Peyer's patch (tissue), 4 donors: ENCODE data around the gene BRIP1. TPM values are rescaled to one million over a fixed set of nuclear protein-coding genes. Genes with fewer than 3 reads are reported as not detected.

Source experiments
- DNase-seq, 3 donors: peaks; one replicate each; pipeline ENCODE4 v3.0.0-alpha.2; 2017 to 2019
- H3K27ac ChIP-seq, 4 donors: fragments of 200-600 bp; sonication (generic); one replicate each; pipeline ENCODE4 v1.5.1; 2016 to 2019
- H3K27me3 ChIP-seq, 2 donors: fragments of 200-600 bp; sonication (generic); one replicate each; pipeline ENCODE4 v1.5.1; 2019
- H3K36me3 ChIP-seq, 3 donors: fragments of 200-600 bp; sonication (generic); one replicate each; pipeline ENCODE4 v1.5.1; 2016 to 2019
- H3K4me1 ChIP-seq, 4 donors: fragments of 200-600 bp; sonication (generic); one replicate each; pipeline ENCODE4 v1.5.1; 2016 to 2019
- H3K4me3 ChIP-seq, 4 donors: fragments of 200-600 bp; sonication (generic); 1 replicate in 3 of 4; 2 replicates in 1 of 4; pipeline ENCODE4 v1.5.1; 2016 to 2019; ENCODE audit warnings: mild to moderate bottlenecking in 1 of 4
- H3K9me3 ChIP-seq, 4 donors: fragments of 200-600 bp; sonication (generic); one replicate each; pipeline ENCODE4 v1.5.1; 2016 to 2019; ENCODE audit warnings: mild to moderate bottlenecking in 1 of 4
- POLR2A ChIP-seq, 2 donors: fragments of 450-650 bp; IDR thresholded peaks; one replicate each; pipeline ENCODE4 v1.5.1; 2017; ENCODE audit warnings: antibody characterized with exemption in 2 of 2, mild to moderate bottlenecking in 2 of 2, moderate library complexity in 2 of 2
- total RNA-seq, 4 donors: library from RNA; depleted of rRNA; stranded (reverse); fragments of >200 nt; gene quantifications; one replicate each; pipeline ENCODE4 v1.1.0, GENCODE V29; 2016
- TF ChIP-seq, protein P1 (sequence below), 6 experiments: fragments of 450-650 bp in 4 of 6; fragments of 200-600 bp in 2 of 6; sonication (generic) in 1 of 6; IDR thresholded peaks; one replicate each; pipeline ENCODE4 v1.5.1; 2017 to 2019; ENCODE audit warnings: antibody characterized with exemption in 6 of 6, mild to moderate bottlenecking in 3 of 6, moderate library complexity in 1 of 6

BRIP1 gene
- total RNA-seq, 4 donors from 2014 or later, result 4.3 to 13.2 (median 4.5) TPM

DNA sequence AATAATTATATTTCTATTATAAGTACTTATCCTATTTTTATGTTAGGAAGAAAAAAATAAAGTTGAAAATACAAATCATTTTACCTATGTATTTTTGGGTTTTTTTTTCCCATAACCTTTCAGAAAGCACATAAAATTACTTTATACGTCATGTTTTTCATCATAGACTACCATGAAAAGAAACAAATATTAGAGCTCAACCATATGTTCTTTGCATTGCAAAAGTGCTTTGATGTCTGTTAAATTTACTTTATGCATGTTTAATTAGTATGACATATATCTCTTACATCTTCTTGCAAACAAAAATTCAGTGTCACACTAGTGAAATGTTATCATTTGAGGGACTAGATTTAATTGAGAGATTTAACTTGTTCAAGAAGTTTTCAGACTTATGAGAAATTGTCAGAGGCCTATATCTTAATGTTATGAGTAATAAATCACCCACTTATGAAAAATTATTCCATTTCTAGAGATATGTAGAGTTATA is 24.0 kb downstream of the BRIP1 start:
- no peaks in the 10 kb centered on the region for H3K9me3 ChIP-seq
- H3K4me3 ChIP-seq, result no peak overlapping the region
- no peaks in the 10 kb centered on the region for H3K4me1 ChIP-seq
- no peak overlapping the region for H3K27ac ChIP-seq
- H3K27me3 ChIP-seq, result no peaks in the 10 kb centered on the region
- DNase-seq, result no peak
- no peak for TF ChIP-seq POLR2A (IDR thresholded peaks at IDR 0.05)
- TF ChIP-seq, protein P1, sequence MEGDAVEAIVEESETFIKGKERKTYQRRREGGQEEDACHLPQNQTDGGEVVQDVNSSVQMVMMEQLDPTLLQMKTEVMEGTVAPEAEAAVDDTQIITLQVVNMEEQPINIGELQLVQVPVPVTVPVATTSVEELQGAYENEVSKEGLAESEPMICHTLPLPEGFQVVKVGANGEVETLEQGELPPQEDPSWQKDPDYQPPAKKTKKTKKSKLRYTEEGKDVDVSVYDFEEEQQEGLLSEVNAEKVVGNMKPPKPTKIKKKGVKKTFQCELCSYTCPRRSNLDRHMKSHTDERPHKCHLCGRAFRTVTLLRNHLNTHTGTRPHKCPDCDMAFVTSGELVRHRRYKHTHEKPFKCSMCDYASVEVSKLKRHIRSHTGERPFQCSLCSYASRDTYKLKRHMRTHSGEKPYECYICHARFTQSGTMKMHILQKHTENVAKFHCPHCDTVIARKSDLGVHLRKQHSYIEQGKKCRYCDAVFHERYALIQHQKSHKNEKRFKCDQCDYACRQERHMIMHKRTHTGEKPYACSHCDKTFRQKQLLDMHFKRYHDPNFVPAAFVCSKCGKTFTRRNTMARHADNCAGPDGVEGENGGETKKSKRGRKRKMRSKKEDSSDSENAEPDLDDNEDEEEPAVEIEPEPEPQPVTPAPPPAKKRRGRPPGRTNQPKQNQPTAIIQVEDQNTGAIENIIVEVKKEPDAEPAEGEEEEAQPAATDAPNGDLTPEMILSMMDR (IDR thresholded peaks at IDR 0.05), result no peak
- H3K36me3 ChIP-seq, result no peaks in the 10 kb centered on the region

DNA sequence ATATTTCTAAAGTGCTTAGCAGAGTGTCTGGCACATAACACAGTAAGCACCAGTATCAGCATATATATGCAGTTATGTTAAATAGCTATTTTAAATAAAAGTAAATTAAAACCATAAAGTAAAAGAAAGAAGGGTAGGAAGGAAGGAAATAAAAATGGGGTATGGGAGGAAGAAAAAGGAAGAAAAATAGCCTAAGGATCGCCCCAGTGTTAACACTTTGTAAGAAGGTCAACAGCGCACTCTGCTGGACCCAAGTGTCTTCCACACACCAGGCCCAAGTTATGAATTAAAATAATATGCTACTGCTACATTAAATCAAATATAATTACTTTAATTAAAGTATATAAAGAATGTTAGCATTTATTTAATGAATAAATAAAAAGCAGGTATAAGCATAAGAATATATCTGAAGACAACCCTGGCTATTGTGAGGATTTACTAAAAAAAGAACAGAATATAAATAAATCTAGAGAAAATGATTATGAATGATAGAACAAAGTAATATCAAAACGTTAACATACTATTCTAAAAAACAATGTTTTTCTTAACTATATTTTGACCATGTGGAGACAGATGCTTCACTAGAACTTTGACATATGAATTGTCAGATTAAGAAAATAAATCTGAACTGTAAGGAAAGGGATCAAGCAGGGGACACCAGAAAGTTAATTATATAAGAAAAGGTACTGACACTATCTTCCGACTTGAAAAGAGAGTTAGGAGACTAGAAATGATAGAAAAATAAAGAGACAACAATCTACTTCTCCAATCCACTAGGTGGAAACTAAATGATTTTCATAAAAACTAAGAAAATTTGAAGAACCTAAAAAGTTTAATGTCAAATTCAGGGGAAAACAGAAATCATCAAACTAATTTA is 25.9 kb downstream of the BRIP1 start:
- Histone ChIP-seq H3K36me3 (no peaks in the 10 kb centered on the region), H3K27ac (no peak overlapping the region), H3K27me3 (no peaks in the 10 kb centered on the region), H3K4me3 (no peak overlapping the region), H3K9me3 (no peaks in the 10 kb centered on the region), H3K4me1 (no peaks in the 10 kb centered on the region)
- TF ChIP-seq, protein P1 (IDR thresholded peaks at IDR 0.05), result peak in 4 of 6 experiments; percentile 60 to 78 (median 74)
- TF ChIP-seq POLR2A (IDR thresholded peaks at IDR 0.05), result no peak
- peak; percentile 36 to 77 (median 58) for DNase-seq

DNA sequence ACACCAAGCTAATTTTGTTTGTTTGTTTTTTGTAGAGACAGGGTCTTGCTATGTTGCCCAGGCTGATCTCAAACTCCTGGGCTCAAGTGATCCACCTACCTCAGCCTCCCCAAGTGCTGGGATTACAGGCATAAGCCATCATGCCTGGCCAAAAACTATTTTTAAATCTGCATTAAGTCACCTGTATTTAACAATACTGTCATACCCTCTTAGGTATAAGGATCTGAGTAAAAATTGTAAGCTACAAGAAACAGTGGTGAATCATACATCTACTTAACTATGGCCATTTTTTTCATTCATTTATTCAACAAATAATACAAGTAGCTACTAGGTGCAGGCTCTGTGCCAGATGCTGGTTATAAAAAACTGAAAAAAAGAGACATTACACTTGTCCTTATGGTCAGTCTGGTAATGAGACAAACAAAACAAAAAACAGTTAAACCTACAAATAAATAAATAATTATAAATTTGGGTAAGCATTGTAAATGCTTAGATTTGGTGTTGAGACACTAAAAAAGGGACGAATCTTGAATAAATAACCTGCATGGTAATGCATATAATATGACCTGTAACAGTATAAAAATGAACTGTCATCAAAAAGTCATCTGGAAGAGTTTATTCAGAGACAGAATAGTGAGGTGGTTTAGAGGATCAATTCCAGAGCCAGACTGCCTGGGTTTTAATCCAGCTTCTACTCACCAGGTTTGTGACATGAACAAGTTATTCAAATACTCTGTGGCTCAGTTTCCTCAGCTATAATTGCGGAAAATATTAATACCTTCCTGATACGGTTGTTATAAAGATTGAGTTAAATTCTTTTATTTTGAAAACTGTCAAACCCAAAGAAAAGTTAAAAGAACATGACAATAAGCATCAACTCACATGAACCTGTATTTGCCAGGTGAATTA is 26.8 kb downstream of the BRIP1 start:
- no peak for DNase-seq
- H3K9me3 ChIP-seq, result no peaks in the 10 kb centered on the region
- H3K4me1 ChIP-seq, result no peaks in the 10 kb centered on the region
- no peak for TF ChIP-seq POLR2A (IDR thresholded peaks at IDR 0.05)
- H3K27me3 ChIP-seq, result no peaks in the 10 kb centered on the region
- no peak overlapping the region for H3K4me3 ChIP-seq
- no peaks in the 10 kb centered on the region for H3K36me3 ChIP-seq
- no peak overlapping the region for H3K27ac ChIP-seq

DNA sequence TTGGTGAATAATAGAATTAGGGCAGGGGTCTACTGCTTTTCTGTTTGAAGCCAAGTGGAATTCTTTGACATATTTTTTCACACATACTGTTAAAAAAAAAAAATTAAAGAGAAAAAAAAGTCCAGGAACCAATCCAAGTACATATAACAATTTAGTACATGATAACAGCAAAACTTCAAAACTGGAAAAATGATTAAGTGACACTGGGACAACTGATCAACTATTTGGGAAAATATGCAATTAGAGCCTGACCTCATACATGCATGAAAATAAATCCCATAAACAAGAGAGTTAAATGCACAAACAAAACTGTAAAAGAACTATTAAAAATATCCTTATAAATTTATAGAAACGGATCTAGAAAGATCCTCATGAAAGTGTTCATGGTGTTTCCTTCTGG is 27.7 kb downstream of the BRIP1 start:
- DNase-seq, result no peak
- Histone ChIP-seq H3K36me3 (no peaks in the 10 kb centered on the region), H3K4me1 (no peaks in the 10 kb centered on the region), H3K27ac (no peak overlapping the region), H3K9me3 (no peaks in the 10 kb centered on the region), H3K4me3 (no peak overlapping the region), H3K27me3 (no peaks in the 10 kb centered on the region)
- TF ChIP-seq POLR2A (IDR thresholded peaks at IDR 0.05), result no peak
- TF ChIP-seq, protein P1 (IDR thresholded peaks at IDR 0.05), result no peak

DNA sequence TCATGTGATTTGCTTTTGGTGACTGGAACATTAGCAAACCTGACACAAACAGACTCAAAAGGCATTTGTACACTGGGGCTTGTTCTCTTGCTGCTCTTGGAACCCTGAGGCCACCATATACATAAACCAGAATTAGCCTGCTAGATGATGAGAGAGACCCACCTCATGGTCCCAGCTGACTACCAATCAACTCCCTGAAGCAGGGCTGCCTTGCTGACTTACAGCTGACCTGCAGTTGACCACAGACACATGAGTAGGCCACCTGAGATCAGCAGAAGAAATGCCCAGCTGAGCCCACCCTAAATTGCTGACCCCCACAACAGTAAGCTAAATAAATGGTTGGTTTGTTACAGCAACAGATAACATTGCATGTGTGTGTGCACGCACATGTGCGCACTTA is 28.7 kb downstream of the BRIP1 start:
- TF ChIP-seq, protein P1 (IDR thresholded peaks at IDR 0.05), result no peak
- Histone ChIP-seq H3K4me1 (no peaks in the 10 kb centered on the region), H3K4me3 (no peak overlapping the region), H3K36me3 (no peaks in the 10 kb centered on the region), H3K27me3 (no peaks in the 10 kb centered on the region), H3K9me3 (no peaks in the 10 kb centered on the region), H3K27ac (no peak overlapping the region)
- no peak for DNase-seq
